ENCODE results near the gene CYLD. TPM values are rescaled to one million over a fixed set of nuclear protein-coding genes. Genes with fewer than 3 reads are reported as not detected.

The CYLD gene
- total and polyA plus RNA-seq, 2 experiments from 2014 or later = 21.7 to 32.6 TPM

GRCh38 chr16:50816901-50817555 is 75.1 kb downstream of the CYLD start:
- 65 to 67% methylated on average over 11 of the region's 11 CpGs for WGBS, 2 experiments (ENCODE audit: low coverage in 1 of 2, low lambda C conversion rate in 2 of 2, missing lambda C conversion rate in 2 of 2)
- no peak for DNase-seq
- in situ Hi-C loops (cut with MboI) = no loop called here
- H3K4me2 ChIP-seq (ENCODE audit: unreplicated experiment) = no peak overlapping the region
- TF ChIP-seq EZH2 (IDR thresholded peaks at IDR 0.05; ENCODE audit: insufficient read depth, poor library complexity, severe bottlenecking) = no peak
- no peak for TF ChIP-seq EZH2phosphoT487 (IDR thresholded peaks at IDR 0.05; ENCODE audit: insufficient read depth, low read depth)
- no peaks in the 10 kb centered on the region for H3K4me1 ChIP-seq (ENCODE audit: insufficient read depth)
- H3K27ac ChIP-seq = no peak overlapping the region
- H3K36me3 ChIP-seq (ENCODE audit: low read depth) = no peaks in the 10 kb centered on the region
- H3K79me2 ChIP-seq (ENCODE audit: insufficient read depth) = no peaks in the 10 kb centered on the region
- H3F3A ChIP-seq (ENCODE audit: insufficient read depth) = no peaks in the 10 kb centered on the region
- H3K4me3 ChIP-seq = no peak overlapping the region
- H3K9me3 ChIP-seq (ENCODE audit: low read depth) = no peaks in the 10 kb centered on the region
- no peaks in the 10 kb centered on the region for H3K27me3 ChIP-seq (replicated peaks; ENCODE audit: insufficient read depth)
- no peak overlapping the region for H3K9ac ChIP-seq
- no peaks in the 10 kb centered on the region for H4K20me1 ChIP-seq (ENCODE audit: insufficient read depth)
- H2AFZ ChIP-seq = no peak overlapping the region
- H3K9me2 ChIP-seq (ENCODE audit: insufficient read depth) = no peaks in the 10 kb centered on the region

GRCh38 chr16:50818380-50818779 is 76.5 kb downstream of the CYLD start:
- DNase-seq = no peak
- no peak overlapping the region for H2AFZ ChIP-seq
- 72% methylated on average over 8 of the region's 8 CpGs for WGBS, 2 experiments (ENCODE audit: low coverage in 1 of 2, low lambda C conversion rate in 2 of 2, missing lambda C conversion rate in 2 of 2)
- in situ Hi-C loops (cut with MboI) = no loop called here
- H3K9ac ChIP-seq = no peak overlapping the region
- no peak overlapping the region for H3K4me2 ChIP-seq (ENCODE audit: unreplicated experiment)
- no peaks in the 10 kb centered on the region for H4K20me1 ChIP-seq (ENCODE audit: insufficient read depth)
- H3K27ac ChIP-seq = no peak overlapping the region
- H3K27me3 ChIP-seq (replicated peaks; ENCODE audit: insufficient read depth) = no peaks in the 10 kb centered on the region
- TF ChIP-seq EZH2 (IDR thresholded peaks at IDR 0.05; ENCODE audit: insufficient read depth, poor library complexity, severe bottlenecking) = no peak
- no peak for TF ChIP-seq EZH2phosphoT487 (IDR thresholded peaks at IDR 0.05; ENCODE audit: insufficient read depth, low read depth)
- no peaks in the 10 kb centered on the region for H3K36me3 ChIP-seq (ENCODE audit: low read depth)
- H3K9me2 ChIP-seq (ENCODE audit: insufficient read depth) = no peaks in the 10 kb centered on the region
- no peaks in the 10 kb centered on the region for H3K4me1 ChIP-seq (ENCODE audit: insufficient read depth)
- no peak overlapping the region for H3K4me3 ChIP-seq
- H3K79me2 ChIP-seq (ENCODE audit: insufficient read depth) = no peaks in the 10 kb centered on the region
- H3K9me3 ChIP-seq (ENCODE audit: low read depth) = no peaks in the 10 kb centered on the region
- no peaks in the 10 kb centered on the region for H3F3A ChIP-seq (ENCODE audit: insufficient read depth)

GRCh38 chr16:50819706-50820105 is 77.8 kb downstream of the CYLD start:
- in situ Hi-C loops (cut with MboI) = no loop called here
- Histone ChIP-seq H3K4me2 (ENCODE audit: unreplicated experiment) (no peak overlapping the region), H3K36me3 (ENCODE audit: low read depth) (no peaks in the 10 kb centered on the region)

DNA sequence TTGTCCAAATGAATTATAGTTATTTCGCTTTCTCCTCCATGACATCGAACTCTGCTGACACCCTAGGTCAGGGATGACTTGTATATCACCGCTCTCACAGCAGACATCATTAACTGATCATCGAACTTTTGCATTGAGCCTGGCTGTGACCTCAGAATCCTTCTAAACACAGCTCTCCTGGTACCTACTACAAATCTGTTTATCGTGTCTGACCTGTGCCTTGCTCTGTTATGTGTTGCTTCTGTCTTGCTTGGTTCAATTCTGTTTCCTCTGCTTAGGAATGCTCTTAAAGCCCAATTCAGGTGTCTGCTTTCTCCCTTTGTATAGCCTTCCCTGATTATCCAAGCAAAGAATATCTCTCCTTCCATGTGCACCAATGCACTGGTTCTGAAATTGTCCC is 78.3 kb downstream of the CYLD start:
- no peaks in the 10 kb centered on the region for H3K9me3 ChIP-seq (ENCODE audit: low read depth)
- H3F3A ChIP-seq (ENCODE audit: insufficient read depth) = no peaks in the 10 kb centered on the region
- H3K9me2 ChIP-seq (ENCODE audit: insufficient read depth) = no peaks in the 10 kb centered on the region
- H3K36me3 ChIP-seq (ENCODE audit: low read depth) = no peaks in the 10 kb centered on the region
- H2AFZ ChIP-seq = no peak overlapping the region
- H3K27me3 ChIP-seq (replicated peaks; ENCODE audit: insufficient read depth) = no peaks in the 10 kb centered on the region
- no peaks in the 10 kb centered on the region for H4K20me1 ChIP-seq (ENCODE audit: insufficient read depth)
- WGBS, 2 experiments (ENCODE audit: low coverage in 1 of 2, low lambda C conversion rate in 2 of 2, missing lambda C conversion rate in 2 of 2) = 56 to 65% methylated on average over 5 of the region's 5 CpGs
- no peaks in the 10 kb centered on the region for H3K79me2 ChIP-seq (ENCODE audit: insufficient read depth)
- DNase-seq = no peak
- H3K4me1 ChIP-seq (ENCODE audit: insufficient read depth) = no peaks in the 10 kb centered on the region
- TF ChIP-seq EZH2 (IDR thresholded peaks at IDR 0.05; ENCODE audit: insufficient read depth, poor library complexity, severe bottlenecking) (no peak), EZH2phosphoT487 (IDR thresholded peaks at IDR 0.05; ENCODE audit: insufficient read depth, low read depth) (no peak)
- no peak overlapping the region for H3K4me2 ChIP-seq (ENCODE audit: unreplicated experiment)
- no peak overlapping the region for H3K4me3 ChIP-seq
- in situ Hi-C loops (cut with MboI) = no loop called here
- no peak overlapping the region for H3K27ac ChIP-seq
- no peak overlapping the region for H3K9ac ChIP-seq

More at GRCh38 chr16:50819706-50820105, 77.8 kb downstream of the CYLD start:
- Histone ChIP-seq H3K79me2 (ENCODE audit: insufficient read depth) (no peaks in the 10 kb centered on the region), H3F3A (ENCODE audit: insufficient read depth) (no peaks in the 10 kb centered on the region), H3K4me1 (ENCODE audit: insufficient read depth) (no peaks in the 10 kb centered on the region), H4K20me1 (ENCODE audit: insufficient read depth) (no peaks in the 10 kb centered on the region), H3K4me3 (no peak overlapping the region), H3K9ac (no peak overlapping the region), H3K9me2 (ENCODE audit: insufficient read depth) (no peaks in the 10 kb centered on the region), H3K27ac (no peak overlapping the region), H2AFZ (no peak overlapping the region), H3K9me3 (ENCODE audit: low read depth) (no peaks in the 10 kb centered on the region), H3K27me3 (replicated peaks; ENCODE audit: insufficient read depth) (no peaks in the 10 kb centered on the region)
- 53 to 67% methylated on average over 6 of the region's 6 CpGs for WGBS, 2 experiments (ENCODE audit: low coverage in 1 of 2, low lambda C conversion rate in 2 of 2, missing lambda C conversion rate in 2 of 2)
- DNase-seq = no peak
- TF ChIP-seq EZH2phosphoT487 (IDR thresholded peaks at IDR 0.05; ENCODE audit: insufficient read depth, low read depth) (no peak), EZH2 (IDR thresholded peaks at IDR 0.05; ENCODE audit: insufficient read depth, poor library complexity, severe bottlenecking) (no peak)
